Stimulated activated CD8-positive, alpha-beta memory T cell treated with anti-CD3 and anti-CD28 coated beads, Interleukin-12 subunit alpha, Interleukin-12 subunit beta, amount 100 ng/mL, for 4 hours (primary cell): ENCODE results near the gene CASKIN1.
"Not testable (repeated sequence)": the region's sequence is repeated elsewhere in the genome, so short reads cannot be mapped to it uniquely, and the experiment has no call there.

Experiments
- DNase-seq: peaks from one replicate; pipeline ENCODE4 v3.0.0-alpha.2; 2020; ENCODE audit warnings: low read depth

The CASKIN1 gene

DNA sequence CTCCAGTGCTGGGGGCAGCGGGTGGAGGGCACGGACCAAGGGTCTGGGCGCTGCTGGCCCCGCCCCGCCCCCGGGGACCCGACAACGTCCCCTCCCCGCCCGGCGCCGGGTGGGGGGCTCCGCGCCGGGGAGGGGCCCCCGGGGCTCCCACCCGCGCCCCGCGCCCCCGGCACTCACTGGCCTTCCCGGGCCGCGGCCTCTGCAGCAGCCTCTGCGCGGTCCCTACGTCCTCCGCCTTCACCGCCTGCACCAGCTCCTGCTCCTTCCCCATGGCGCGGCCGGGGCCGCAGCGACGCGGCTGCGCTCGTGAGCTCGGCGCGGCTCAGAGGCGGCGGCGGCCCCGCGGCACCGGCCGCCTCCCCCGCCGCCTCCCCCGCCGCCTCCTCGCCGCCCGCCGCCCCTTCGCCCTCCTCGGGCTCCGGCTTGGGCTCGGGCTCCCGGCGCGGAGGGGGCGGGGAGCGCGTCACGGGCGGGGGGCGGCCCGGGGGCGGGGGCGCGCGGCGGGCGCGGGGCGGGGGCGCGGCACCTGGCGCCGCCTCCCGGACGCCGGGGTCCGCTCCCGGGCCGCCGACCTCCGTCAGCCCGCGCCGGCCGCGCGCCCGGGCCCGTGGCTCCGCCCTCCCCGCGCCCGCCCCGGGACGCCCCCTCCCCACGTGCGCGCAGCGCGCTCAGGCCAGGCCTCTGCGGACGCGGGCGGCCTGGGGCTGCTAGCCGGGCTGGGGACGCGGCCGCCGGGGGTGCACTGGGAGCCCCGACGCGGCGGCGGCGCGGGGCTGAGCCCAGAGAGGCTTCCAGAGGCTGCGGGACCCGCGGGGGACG lies at the start of gene CASKIN1:
Gene CASKIN1, minus strand, starts transcription at position 444 of the 819 bp plus-strand sequence. Its CDS starts 173 bp downstream, at position 271.
- DNase-seq: no peak

GRCh38 chr16:2244926-2245795 lies 48.8 kb upstream of the CASKIN1 start:
- DNase-seq: no peak

GRCh38 chr16:2244301-2244700 lies 47.9 kb upstream of the CASKIN1 start:
- no peak for DNase-seq

GRCh38 chr16:2243781-2244180 lies 47.4 kb upstream of the CASKIN1 start:
- no peak for DNase-seq

DNA sequence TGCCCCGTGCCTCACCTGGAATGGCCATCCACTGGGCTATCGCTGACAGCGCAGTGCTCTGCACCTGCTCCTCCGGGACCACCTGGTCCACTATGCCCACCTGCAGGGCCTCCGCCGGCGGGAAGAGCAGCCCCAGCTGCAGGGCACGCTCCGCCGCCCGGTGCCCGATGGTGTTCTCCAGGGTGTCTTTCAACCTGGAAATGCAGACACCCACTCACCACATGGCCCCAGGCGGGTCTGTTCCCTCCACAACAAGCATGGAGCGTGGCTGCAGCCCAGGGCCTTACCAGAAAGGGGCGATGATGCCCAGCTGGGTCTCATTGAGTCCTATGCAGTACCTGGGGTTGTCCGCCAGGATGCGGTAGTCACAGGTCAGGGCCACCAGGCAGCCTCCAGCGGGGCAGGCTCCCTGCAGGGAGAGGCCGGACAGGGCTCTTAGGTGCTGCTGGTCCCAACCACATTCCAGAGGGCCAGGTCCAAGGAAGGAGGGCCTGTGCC lies 46.7 kb upstream of the CASKIN1 start:
- DNase-seq: no peak

GRCh38 chr16:2242598-2242997 lies 46.2 kb upstream of the CASKIN1 start:
- DNase-seq: no peak

GRCh38 chr16:2240331-2240730 lies 43.9 kb upstream of the CASKIN1 start:
- DNase-seq: not testable (repeated sequence)

DNA sequence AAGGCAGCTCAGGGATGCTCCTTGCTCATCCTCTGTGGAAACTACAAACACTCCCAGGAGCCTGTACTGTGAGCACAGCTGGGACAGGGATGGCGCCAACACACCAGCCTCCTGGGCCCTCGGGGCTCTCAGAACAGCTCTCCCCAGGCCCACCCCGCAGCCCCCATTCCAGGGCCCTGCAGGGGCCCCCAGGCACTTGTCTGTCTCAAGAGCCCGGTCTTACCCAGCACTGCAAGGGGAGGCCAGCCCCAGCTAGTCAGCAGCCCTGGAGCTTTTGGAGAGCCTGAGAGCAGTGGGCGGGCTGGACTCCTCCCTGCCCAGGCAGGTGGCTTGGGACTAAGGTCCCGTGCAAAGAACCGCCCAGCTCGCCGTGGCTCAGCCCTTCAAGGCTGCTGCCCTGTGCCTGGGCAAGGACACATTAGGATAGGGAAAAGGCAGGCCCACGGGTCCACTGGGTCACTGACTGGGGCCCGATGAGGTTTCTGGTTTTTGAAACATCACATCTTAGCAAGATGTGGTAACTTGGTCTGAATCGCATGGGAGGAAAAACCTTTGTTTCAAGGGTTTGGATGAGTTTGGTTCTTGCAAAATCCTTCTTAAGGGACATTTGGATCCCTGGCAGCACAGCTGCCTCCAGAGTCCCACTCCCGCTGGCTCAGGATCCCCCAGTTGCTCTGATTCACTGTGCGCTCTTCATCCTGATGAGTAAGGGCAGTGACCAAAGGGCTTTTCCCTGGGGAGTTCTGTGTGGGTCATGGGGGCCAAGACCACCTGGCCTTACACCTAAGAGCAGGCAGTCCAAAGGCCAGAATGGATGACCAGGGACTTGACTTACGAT lies 42.7 kb upstream of the CASKIN1 start:
- DNase-seq: no peak

DNA sequence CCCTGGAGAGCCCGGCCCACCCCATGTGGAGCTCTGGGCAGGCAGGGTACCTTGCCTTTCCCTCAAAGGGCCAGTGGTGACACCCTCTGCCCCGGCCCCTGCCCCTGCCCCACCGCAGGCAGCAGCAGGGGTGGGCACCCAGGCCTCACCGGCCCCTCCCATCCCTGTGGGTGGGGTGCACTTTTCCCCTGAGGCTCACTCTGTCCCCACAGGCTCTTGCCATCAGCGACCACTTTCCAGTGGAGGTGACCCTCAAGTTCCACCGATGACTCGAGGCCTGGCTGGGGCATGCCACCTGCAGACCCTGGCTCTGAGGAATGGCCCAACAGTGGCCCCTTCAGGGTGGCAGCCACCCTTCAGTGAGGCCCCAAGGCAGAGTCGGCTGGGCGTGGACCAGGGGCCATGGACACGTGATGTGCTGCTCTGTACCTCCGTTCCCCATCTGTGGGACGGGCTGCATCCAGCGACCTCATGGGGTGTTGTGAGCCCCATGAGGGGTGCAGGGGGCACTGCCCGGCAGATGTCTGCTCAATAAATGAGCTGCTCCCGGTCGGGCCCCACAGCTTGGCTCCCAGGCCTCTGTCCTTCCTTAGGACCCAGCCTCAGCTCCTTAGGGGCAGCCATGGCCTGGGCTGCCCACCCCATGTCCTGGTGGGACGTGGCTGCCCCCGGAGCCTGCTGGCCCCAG lies 41.9 kb upstream of the CASKIN1 start:
- no peak for DNase-seq

DNA sequence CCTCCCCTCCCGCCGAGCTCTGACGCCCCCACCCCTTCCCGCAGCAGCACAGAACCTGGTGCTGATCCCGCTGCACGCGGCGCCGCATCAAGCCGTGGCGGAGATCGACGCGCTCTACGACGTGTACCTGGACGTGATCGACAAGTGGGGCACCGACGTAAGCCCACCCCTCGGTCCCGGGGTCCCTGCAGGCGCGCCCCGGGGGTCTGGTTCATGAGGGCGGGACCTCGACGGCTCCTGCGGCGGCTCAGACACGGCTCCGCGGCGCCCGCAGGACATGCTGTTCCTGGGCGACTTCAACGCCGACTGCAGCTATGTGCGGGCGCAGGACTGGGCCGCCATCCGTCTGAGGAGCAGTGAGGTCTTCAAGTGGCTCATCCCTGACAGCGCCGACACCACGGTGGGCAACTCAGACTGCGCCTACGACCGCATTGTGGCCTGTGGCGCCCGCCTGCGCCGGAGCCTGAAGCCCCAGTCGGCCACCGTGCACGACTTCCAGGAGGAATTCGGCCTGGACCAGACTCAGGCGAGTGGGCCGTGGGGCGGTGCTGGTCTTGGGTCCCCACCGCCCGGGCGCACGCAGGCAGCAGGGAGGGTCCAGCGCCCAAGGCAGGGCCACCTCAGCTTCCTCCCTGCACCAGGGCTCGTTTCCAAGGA lies 41.2 kb upstream of the CASKIN1 start:
- DNase-seq: no peak

GRCh38 chr16:2237102-2237482 lies 40.7 kb upstream of the CASKIN1 start:
- DNase-seq: no peak

- DNase-seq: no peak
Observed at GRCh38 chr16:2236337-2237101, 40.1 kb upstream of the CASKIN1 start, which contains the start of gene DNASE1L2. TSS of gene DNASE1L2 (plus strand) at chr16:2236444. CDS start at chr16:2236817, 373 bp downstream.

DNA sequence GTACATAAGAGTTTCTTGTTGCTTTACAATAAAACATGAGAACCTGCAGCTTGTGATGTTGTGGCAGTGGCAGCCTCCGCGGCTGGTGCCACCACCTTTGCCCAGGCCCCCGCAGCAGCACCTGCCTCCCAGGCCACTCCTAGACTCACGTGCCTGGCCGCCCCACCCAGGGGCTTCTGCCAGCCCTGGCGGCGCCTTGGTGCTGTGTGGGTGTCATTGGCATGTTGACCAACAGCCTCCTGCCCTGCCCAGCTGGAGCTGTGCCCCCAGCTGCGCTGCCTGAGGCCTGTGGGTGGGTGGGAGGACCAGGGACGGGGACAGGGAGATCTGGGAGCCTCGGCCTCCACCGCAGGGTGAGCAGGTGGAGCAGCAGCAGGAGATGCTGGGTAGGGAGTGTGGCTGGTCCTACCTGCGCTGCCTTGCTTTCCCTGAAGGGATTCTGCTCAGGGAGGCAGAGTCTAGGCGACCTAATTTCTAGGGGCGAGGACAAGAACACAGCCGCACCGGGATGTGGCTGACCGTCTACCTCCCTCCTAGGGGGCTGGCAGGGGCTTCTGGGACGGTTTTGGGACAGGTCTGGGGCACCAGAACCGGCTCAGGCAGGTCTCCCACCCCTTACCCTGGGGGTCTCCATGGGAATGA lies 39.4 kb upstream of the CASKIN1 start:
- no peak for DNase-seq

DNA sequence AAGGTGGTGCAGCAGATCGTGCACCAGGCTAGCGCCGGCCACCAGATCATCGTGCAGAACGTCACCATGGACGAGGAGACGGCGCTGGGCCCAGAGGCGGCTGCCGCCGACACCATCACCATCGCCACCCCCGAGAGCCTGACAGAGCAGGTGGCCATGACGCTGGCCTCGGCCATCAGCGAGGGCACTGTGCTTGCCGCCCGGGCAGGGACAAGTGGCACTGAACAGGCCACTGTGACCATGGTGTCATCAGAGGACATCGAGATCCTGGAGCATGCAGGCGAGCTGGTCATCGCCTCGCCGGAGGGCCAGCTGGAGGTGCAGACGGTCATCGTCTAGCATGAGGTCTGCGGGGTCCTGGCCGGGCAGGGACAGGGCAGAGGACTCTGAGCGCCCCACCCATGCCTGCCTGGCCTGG lies 38.8 kb upstream of the CASKIN1 start:
- no peak for DNase-seq

GRCh38 chr16:2234813-2235170 lies 38.4 kb upstream of the CASKIN1 start:
- no peak for DNase-seq

DNA sequence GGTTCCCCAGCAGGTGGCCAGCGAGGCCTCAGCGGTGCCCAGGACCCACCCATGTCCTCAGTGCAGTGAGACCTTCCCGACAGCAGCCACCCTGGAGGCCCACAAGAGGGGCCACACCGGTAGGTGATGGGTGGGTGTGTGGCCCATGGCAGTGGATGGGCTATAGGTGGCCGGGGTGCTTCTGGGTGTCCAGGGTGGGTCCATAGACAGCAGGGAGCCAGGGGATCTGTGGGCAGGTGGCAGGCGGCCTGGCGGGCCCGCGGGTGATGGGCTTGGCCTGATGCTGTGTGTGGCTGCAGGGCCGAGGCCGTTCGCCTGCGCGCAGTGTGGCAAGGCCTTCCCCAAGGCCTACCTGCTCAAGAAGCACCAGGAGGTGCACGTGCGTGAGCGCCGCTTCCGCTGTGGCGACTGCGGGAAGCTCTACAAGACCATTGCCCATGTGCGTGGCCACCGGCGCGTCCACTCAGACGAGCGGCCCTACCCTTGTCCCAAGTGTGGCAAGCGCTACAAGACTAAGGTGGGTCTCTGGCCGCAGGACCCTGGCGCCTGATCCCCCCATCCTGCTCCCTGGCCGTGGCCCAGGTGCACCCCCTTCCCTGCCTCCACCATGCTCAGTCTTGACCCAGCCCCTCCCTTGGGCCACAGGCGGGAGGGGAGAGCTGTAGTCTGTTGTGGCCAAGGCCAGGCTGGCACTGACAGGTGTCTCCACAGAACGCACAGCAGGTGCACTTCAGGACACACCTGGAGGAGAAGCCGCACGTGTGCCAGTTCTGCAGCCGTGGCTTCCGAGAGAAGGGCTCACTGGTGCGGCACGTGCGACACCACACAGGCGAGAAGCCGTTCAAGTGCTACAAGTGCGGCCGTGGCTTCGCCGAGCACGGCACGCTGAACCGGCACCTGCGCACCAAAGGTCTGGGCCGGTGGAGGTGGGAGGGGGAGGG lies 37.7 kb upstream of the CASKIN1 start:
- DNase-seq: no peak

GRCh38 chr16:2233046-2233775 lies 36.8 kb upstream of the CASKIN1 start:
- DNase-seq: no peak
